GM18867 (cell line): Measurements from ENCODE around the gene RFTN1.

Experiments
- ATAC-seq: cut with Tn5 transposase; IDR thresholded peaks from one replicate; pipeline ENCODE4 v1.9.1; 2021; ENCODE audit warnings: mild to moderate bottlenecking, moderate library complexity; ENCODE audit not compliant: unreplicated experiment

RFTN1 gene

GRCh38 chr3:16529264-16529663 lies 15.8 kb upstream of the RFTN1 start:
- ATAC-seq: peak; percentile 52

- ATAC-seq: no peak
Observed at GRCh38 chr3:16528581-16528993, 15.1 kb upstream of the RFTN1 start.

- no peak for ATAC-seq
Observed at GRCh38 chr3:16528106-16528505, 14.6 kb upstream of the RFTN1 start.

GRCh38 chr3:16524196-16524595 lies 10.7 kb upstream of the RFTN1 start:
- ATAC-seq: no peak

- no peak for ATAC-seq
Observed at GRCh38 chr3:16523778-16524177, 10.3 kb upstream of the RFTN1 start.

- ATAC-seq: no peak
Observed at GRCh38 chr3:16522834-16523233, 9.3 kb upstream of the RFTN1 start.

GRCh38 chr3:16520970-16521881 lies 7.7 kb upstream of the RFTN1 start:
- peak; percentile 61 for ATAC-seq

- peak; percentile 7 for ATAC-seq
Observed at GRCh38 chr3:16520241-16520969, 6.9 kb upstream of the RFTN1 start.

- no peak for ATAC-seq
Observed at GRCh38 chr3:16516695-16517481, 3.4 kb upstream of the RFTN1 start.

GRCh38 chr3:16515885-16516420 lies 2.5 kb upstream of the RFTN1 start:
- no peak for ATAC-seq

- ATAC-seq: no peak
Observed at GRCh38 chr3:16514755-16515353, 1.4 kb upstream of the RFTN1 start.

GRCh38 chr3:16514021-16514700 lies 662 bp upstream of the RFTN1 start:
- no peak for ATAC-seq

- ATAC-seq: peak; percentile 26
Observed at GRCh38 chr3:16512435-16513140, 911 bp downstream of the RFTN1 start.

- peak; percentile 56 for ATAC-seq
Observed at GRCh38 chr3:16511681-16512434, 1.6 kb downstream of the RFTN1 start.

GRCh38 chr3:16510620-16511319 lies 2.7 kb downstream of the RFTN1 start:
- peak; percentile 23 for ATAC-seq

- ATAC-seq: no peak
Observed at GRCh38 chr3:16509721-16510619, 3.5 kb downstream of the RFTN1 start.

- ATAC-seq: no peak
Observed at GRCh38 chr3:16508591-16508995, 4.9 kb downstream of the RFTN1 start.
